ENCODE measurements around the gene SLFN13.
"Not testable (repeated sequence)": the region's sequence is repeated elsewhere in the genome, so short reads cannot be mapped to it uniquely, and the experiment has no call there.

Gene SLFN13

GRCh38 chr17:35429702-35430101 is 18.9 kb downstream of the SLFN13 start:
- Histone ChIP-seq H3K4me2 (no peak overlapping the region), H3K27me3 (ENCODE audit: insufficient read depth, low read depth) (no peaks in the 10 kb centered on the region)
- no peak for TF ChIP-seq CTCF (conservative IDR thresholded peaks at IDR 0.05; ENCODE audit: low read depth, low read length)

GRCh38 chr17:35428229-35428628 is 20.3 kb downstream of the SLFN13 start:
- Histone ChIP-seq H3K79me2 (ENCODE audit: insufficient read depth, low read depth) (no peaks in the 10 kb centered on the region), H4K20me1 (ENCODE audit: insufficient read depth) (no peaks in the 10 kb centered on the region), H3K9ac (no peak overlapping the region), H3K27ac (no peak overlapping the region), H3K36me3 (ENCODE audit: insufficient read depth) (no peaks in the 10 kb centered on the region), H2AFZ (ENCODE audit: low read depth) (no peak overlapping the region), H3K27me3 (ENCODE audit: insufficient read depth, low read depth) (no peaks in the 10 kb centered on the region), H3K4me1 (ENCODE audit: low read depth, poor library complexity, severe bottlenecking) (no peaks in the 10 kb centered on the region), H3K4me3 (IDR thresholded peaks at IDR 0.05; ENCODE audit: insufficient read depth, low read depth, low read length) (no peak overlapping the region), H3K4me2 (no peak overlapping the region)
- no peak for TF ChIP-seq CTCF (conservative IDR thresholded peaks at IDR 0.05; ENCODE audit: low read depth, low read length)

More at GRCh38 chr17:35429702-35430101, 18.9 kb downstream of the SLFN13 start:
- H3K27ac ChIP-seq, result no peak overlapping the region
- no peaks in the 10 kb centered on the region for H3K36me3 ChIP-seq (ENCODE audit: insufficient read depth)
- H3K9ac ChIP-seq, result no peak overlapping the region
- H3K79me2 ChIP-seq (ENCODE audit: insufficient read depth, low read depth), result no peaks in the 10 kb centered on the region
- no peak overlapping the region for H2AFZ ChIP-seq (ENCODE audit: low read depth)
- H4K20me1 ChIP-seq (ENCODE audit: insufficient read depth), result no peaks in the 10 kb centered on the region
- no peak overlapping the region for H3K4me3 ChIP-seq (IDR thresholded peaks at IDR 0.05; ENCODE audit: insufficient read depth, low read depth, low read length)
- no peaks in the 10 kb centered on the region for H3K4me1 ChIP-seq (ENCODE audit: low read depth, poor library complexity, severe bottlenecking)

GRCh38 chr17:35423761-35424160 is 24.8 kb downstream of the SLFN13 start:
- no peaks in the 10 kb centered on the region for H3K27me3 ChIP-seq (ENCODE audit: insufficient read depth, low read depth)
- no peak overlapping the region for H2AFZ ChIP-seq (ENCODE audit: low read depth)
- no peaks in the 10 kb centered on the region for H3K79me2 ChIP-seq (ENCODE audit: insufficient read depth, low read depth)
- no peak for TF ChIP-seq CTCF (conservative IDR thresholded peaks at IDR 0.05; ENCODE audit: low read depth, low read length)
- H4K20me1 ChIP-seq (ENCODE audit: insufficient read depth), result no peaks in the 10 kb centered on the region
- no peaks in the 10 kb centered on the region for H3K36me3 ChIP-seq (ENCODE audit: insufficient read depth)
- H3K4me3 ChIP-seq (IDR thresholded peaks at IDR 0.05; ENCODE audit: insufficient read depth, low read depth, low read length), result no peak overlapping the region
- no peak overlapping the region for H3K27ac ChIP-seq
- no peak overlapping the region for H3K4me2 ChIP-seq
- H3K4me1 ChIP-seq (ENCODE audit: low read depth, poor library complexity, severe bottlenecking), result no peaks in the 10 kb centered on the region
- H3K9ac ChIP-seq, result no peak overlapping the region

- not testable (repeated sequence) for H3K36me3 ChIP-seq (ENCODE audit: insufficient read depth); H3K27me3 ChIP-seq (ENCODE audit: insufficient read depth, low read depth); H2AFZ ChIP-seq (ENCODE audit: low read depth); H3K9ac ChIP-seq; H3K4me2 ChIP-seq; H3K4me3 ChIP-seq (IDR thresholded peaks at IDR 0.05; ENCODE audit: insufficient read depth, low read depth, low read length); H4K20me1 ChIP-seq (ENCODE audit: insufficient read depth); H3K4me1 ChIP-seq (ENCODE audit: low read depth, poor library complexity, severe bottlenecking); H3K79me2 ChIP-seq (ENCODE audit: insufficient read depth, low read depth); H3K27ac ChIP-seq
Measured at GRCh38 chr17:35421069-35421468, 27.5 kb downstream of the SLFN13 start.

- Histone ChIP-seq H2AFZ (ENCODE audit: low read depth) (no peak overlapping the region), H3K79me2 (ENCODE audit: insufficient read depth, low read depth) (no peaks in the 10 kb centered on the region), H3K9ac (no peak overlapping the region), H3K4me2 (no peak overlapping the region), H3K4me1 (ENCODE audit: low read depth, poor library complexity, severe bottlenecking) (no peaks in the 10 kb centered on the region), H3K36me3 (ENCODE audit: insufficient read depth) (no peaks in the 10 kb centered on the region), H3K4me3 (IDR thresholded peaks at IDR 0.05; ENCODE audit: insufficient read depth, low read depth, low read length) (no peak overlapping the region), H3K27ac (no peak overlapping the region), H3K27me3 (ENCODE audit: insufficient read depth, low read depth) (no peaks in the 10 kb centered on the region), H4K20me1 (ENCODE audit: insufficient read depth) (no peaks in the 10 kb centered on the region)
- no peak for TF ChIP-seq CTCF (conservative IDR thresholded peaks at IDR 0.05; ENCODE audit: low read depth, low read length)
Measured at GRCh38 chr17:35416659-35417058, 31.9 kb downstream of the SLFN13 start.

GRCh38 chr17:35414707-35415106 is 33.9 kb downstream of the SLFN13 start:
- H3K4me1 ChIP-seq (ENCODE audit: low read depth, poor library complexity, severe bottlenecking); H3K36me3 ChIP-seq (ENCODE audit: insufficient read depth); H3K27ac ChIP-seq; H3K79me2 ChIP-seq (ENCODE audit: insufficient read depth, low read depth); H2AFZ ChIP-seq (ENCODE audit: low read depth); H3K27me3 ChIP-seq (ENCODE audit: insufficient read depth, low read depth); H3K4me3 ChIP-seq (IDR thresholded peaks at IDR 0.05; ENCODE audit: insufficient read depth, low read depth, low read length); H3K4me2 ChIP-seq; H4K20me1 ChIP-seq (ENCODE audit: insufficient read depth); H3K9ac ChIP-seq: not testable (repeated sequence)
